ENCODE results near the gene NIPA2.

DNA sequence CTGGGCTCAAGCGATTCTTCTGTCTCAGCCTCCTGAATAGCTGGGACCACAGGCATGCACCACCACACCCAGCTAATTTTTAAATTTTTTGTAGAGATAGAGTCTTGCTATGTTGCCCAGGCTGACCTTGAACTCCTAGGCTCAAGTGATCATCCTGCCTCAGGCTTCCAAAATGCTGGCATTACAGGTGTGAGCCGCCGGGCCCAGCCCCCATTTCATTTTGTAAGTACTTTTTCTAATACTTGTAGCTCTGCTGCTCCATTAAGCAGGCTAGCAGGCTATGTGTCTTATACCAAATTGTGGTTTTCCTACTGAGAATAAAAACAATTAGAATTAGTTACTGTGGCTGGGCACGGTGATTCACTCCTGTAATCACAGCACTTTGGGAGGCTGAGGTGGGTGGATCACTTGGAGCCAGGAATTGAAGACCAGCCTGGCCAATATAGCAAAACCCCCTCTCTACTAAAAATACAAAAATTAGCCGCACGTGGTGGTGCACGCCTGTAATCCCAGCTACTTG, 29.6 kb upstream of the NIPA2 start:
- TF ChIP-seq EZH2phosphoT487 (IDR thresholded peaks at IDR 0.05; ENCODE audit: borderline replicate concordance, low read length) = no peak
- TF ChIP-seq, protein P1, sequence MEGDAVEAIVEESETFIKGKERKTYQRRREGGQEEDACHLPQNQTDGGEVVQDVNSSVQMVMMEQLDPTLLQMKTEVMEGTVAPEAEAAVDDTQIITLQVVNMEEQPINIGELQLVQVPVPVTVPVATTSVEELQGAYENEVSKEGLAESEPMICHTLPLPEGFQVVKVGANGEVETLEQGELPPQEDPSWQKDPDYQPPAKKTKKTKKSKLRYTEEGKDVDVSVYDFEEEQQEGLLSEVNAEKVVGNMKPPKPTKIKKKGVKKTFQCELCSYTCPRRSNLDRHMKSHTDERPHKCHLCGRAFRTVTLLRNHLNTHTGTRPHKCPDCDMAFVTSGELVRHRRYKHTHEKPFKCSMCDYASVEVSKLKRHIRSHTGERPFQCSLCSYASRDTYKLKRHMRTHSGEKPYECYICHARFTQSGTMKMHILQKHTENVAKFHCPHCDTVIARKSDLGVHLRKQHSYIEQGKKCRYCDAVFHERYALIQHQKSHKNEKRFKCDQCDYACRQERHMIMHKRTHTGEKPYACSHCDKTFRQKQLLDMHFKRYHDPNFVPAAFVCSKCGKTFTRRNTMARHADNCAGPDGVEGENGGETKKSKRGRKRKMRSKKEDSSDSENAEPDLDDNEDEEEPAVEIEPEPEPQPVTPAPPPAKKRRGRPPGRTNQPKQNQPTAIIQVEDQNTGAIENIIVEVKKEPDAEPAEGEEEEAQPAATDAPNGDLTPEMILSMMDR (conservative IDR thresholded peaks at IDR 0.05; ENCODE audit: low read depth, low read length) = no peak
